Mesothelial cell of epicardium (in vitro differentiated cells): ENCODE measurements around the gene CALR3. TPM values are rescaled to one million over a fixed set of nuclear protein-coding genes. Genes with fewer than 3 reads are reported as not detected.
"Not testable (repeated sequence)": the region's sequence is repeated elsewhere in the genome, so short reads cannot be mapped to it uniquely, and the experiment has no call there.

Experiments used
- DNase-seq, 2 experiments: peaks; one replicate each; pipeline ENCODE4 v3.0.0; 2021; ENCODE audit warnings: low spot score in 2 of 2; ENCODE audit not compliant: unreplicated experiment in 2 of 2
- H3K27ac Mint-ChIP-seq: 2 replicates; pipeline ENCODE4 v1.8.0; 2021; ENCODE audit warnings: mixed read lengths
- H3K27me3 Mint-ChIP-seq: 2 replicates; pipeline ENCODE4 v1.8.0; 2021; ENCODE audit warnings: low read depth, mixed read lengths
- H3K36me3 Mint-ChIP-seq: 2 replicates; pipeline ENCODE4 v1.8.0; 2021; ENCODE audit warnings: mixed read lengths
- H3K4me1 Mint-ChIP-seq: 2 replicates; pipeline ENCODE4 v1.8.0; 2021; ENCODE audit warnings: mixed read lengths
- H3K4me3 Mint-ChIP-seq: 2 replicates; pipeline ENCODE4 v1.8.0; 2021; ENCODE audit warnings: mild to moderate bottlenecking, moderate library complexity, mixed read lengths
- H3K9me3 Mint-ChIP-seq: 2 replicates; pipeline ENCODE4 v1.8.0; 2021; ENCODE audit warnings: mixed read lengths
- CTCF ChIP-seq: fragments of 200-600 bp; sonication (generic); IDR thresholded peaks from one replicate; pipeline ENCODE4 v1.5.0; 2021; ENCODE audit warnings: antibody characterized with exemption; ENCODE audit not compliant: unreplicated experiment
- total RNA-seq: library from RNA; stranded (reverse); gene quantifications from 3 replicates; pipeline ENCODE4 v1.2.1, GENCODE V29; 2021

The CALR3 gene
- not detected in 3 replicates for total RNA-seq

- Mint-ChIP-seq H3K27me3 (no peaks in the 10 kb centered on the region), H3K36me3 (peaks cover 4% of the 10 kb centered on the region), H3K27ac (peak within 1 kb of the TSS; percentile 91), H3K4me3 (peak within 1 kb of the TSS; percentile 94), H3K9me3 (no peaks in the 10 kb centered on the region), H3K4me1 (peaks cover 20% of the 10 kb centered on the region)
- TF ChIP-seq CTCF: no peak
- DNase-seq: peak; percentile 94 to 95
Measured at GRCh38 chr19:16495982-16496612, at the start of gene CALR3, which contains the start of gene C19orf44. Gene CALR3 (minus strand): TSS chr19:16496167. CDS start chr19:16496129, 38 bp downstream. Gene C19orf44 (plus strand): TSS chr19:16496394. CDS start chr19:16500793, 4,399 bp downstream.

DNA sequence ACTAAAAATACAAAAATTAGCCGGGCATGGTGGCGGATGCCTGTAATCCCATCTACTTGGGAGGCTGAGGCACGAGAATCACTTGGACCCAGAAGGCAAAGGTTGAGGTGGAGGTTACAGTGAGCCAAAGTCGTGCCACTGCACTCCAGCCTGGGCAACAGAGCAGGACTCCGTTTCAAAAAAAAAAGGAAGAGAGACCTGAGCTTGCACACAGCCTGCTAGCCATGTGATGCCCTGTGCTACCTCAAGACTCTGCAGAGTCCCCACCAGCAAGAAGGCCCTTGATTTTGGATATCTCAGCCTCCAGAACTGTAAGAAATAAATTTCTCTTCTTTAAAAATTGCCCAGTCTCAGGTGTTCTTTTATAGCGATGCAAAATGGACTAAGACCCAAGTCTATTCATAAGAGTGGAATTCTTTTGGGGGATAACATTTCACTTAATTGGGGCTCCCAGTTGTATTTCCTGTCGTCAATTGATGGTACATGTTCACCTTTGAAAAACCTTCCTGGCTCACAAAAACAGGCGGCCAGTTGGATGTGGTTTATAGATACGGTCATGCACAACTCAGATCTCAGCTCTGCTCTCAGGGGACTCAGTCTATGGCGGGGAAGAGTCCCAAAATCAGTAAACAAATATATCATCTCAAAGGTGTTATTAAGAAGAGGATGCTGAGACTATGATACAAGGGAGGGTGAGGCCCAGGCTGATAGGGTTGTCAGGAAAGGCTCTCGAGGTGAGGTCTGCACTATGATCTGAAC lies 48.7 kb upstream of the CALR3 start:
- DNase-seq: no peak
- Mint-ChIP-seq H3K9me3 (no peaks in the 10 kb centered on the region), H3K4me1 (peaks cover 24% of the 10 kb centered on the region), H3K27ac (no peak overlapping the region), H3K27me3 (no peaks in the 10 kb centered on the region), H3K36me3 (peaks cover 6% of the 10 kb centered on the region), H3K4me3 (peak overlapping the region; percentile 8)
- no peak for TF ChIP-seq CTCF

DNA sequence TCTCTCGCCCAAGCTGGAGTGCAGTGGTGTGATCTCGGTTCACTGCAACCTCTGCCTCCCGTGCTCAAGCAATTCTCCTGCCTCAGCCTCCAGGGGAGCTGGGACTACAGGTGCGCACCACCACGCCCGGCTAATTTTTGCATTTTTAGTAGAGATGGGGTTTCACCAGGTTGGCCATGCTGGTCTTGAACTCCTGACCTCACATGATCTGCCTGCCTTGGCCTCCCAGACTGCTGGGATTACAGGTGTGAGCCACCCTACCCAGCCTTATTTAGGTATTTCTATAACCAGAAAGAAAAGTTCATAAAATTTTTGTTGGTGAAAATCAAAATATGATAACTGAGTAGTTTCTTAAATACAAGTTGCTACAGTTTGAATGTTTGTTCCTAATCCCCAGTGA lies 47.8 kb upstream of the CALR3 start:
- not testable (repeated sequence) for H3K27me3 Mint-ChIP-seq, DNase-seq, H3K9me3 Mint-ChIP-seq
- Mint-ChIP-seq H3K4me1 (peaks cover 26% of the 10 kb centered on the region), H3K27ac (peak overlapping the region; percentile 75), H3K4me3 (peak overlapping the region; percentile 77), H3K36me3 (peaks cover 12% of the 10 kb centered on the region)

GRCh38 chr19:16542910-16543472 lies 47.0 kb upstream of the CALR3 start:
- TF ChIP-seq CTCF: no peak
- no peak for DNase-seq
- Mint-ChIP-seq H3K27ac (peak overlapping the region; percentile 89), H3K36me3 (peaks cover 17% of the 10 kb centered on the region), H3K27me3 (no peaks in the 10 kb centered on the region), H3K9me3 (no peaks in the 10 kb centered on the region), H3K4me1 (peaks cover 26% of the 10 kb centered on the region), H3K4me3 (peak overlapping the region; percentile 77)

DNA sequence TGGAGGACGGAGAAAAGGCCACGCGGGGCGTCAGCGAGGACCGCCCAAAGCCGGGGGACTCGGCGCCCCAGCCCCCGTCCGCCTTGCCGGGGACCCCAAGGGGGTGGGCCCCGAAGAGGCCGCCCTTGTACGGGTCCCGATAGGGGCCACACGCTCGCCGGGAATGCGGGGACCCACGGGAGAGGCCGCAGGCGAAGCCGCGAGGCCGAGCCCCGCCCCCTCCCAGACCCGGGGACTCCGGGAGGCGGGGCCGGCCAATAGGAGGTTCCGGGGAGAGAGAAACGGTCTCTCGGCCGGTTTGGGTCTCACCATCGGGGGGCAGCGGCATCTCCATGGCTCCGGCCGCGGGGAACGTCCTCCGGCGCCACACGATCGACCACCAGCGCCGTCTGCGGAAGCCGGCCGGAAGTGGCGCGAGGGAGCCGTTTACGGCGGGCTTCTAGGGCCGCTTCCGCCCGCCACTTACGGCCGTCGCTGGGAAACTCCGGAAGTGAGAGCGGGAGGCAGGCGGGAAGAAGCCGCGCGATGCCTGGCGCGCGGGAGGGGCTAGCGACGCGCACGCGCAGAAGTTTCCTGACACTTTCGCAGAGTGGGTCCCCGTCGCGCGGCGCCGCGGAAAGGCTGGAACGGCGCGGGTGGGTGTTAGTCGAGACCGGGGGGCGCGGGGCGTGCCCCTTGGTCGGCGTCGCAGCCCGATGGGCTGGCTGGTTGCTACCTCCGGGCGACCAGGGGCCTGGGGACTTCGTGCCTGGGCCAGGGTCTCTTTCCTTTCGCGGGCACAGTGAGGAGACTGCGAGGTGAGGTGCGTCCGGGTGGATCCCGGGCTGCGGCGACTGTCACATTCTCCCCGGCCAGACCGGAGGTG lies 46.3 kb upstream of the CALR3 start, which contains the start of gene CHERP:
CHERP (minus strand) TSS at position 393 of the 865 bp plus-strand sequence; CDS start at position 334, 59 bp downstream.
- peaks cover 23% of the 10 kb centered on the region for H3K36me3 Mint-ChIP-seq
- H3K27me3 Mint-ChIP-seq: no peaks in the 10 kb centered on the region
- H3K4me1 Mint-ChIP-seq: peaks cover 26% of the 10 kb centered on the region
- peak within 1 kb of the TSS; percentile 91 for H3K27ac Mint-ChIP-seq
- DNase-seq: peak; percentile 93 to 94
- TF ChIP-seq CTCF: no peak
- H3K4me3 Mint-ChIP-seq: peak within 1 kb of the TSS; percentile 77
- no peaks in the 10 kb centered on the region for H3K9me3 Mint-ChIP-seq
